ENCODE results near the gene SLC25A21.

GRCh38 chr14:36822685-36823084 is 349.7 kb downstream of the SLC25A21 start:
- TF ChIP-seq EP300 (IDR thresholded peaks at IDR 0.05) (no peak), CTCF (IDR thresholded peaks at IDR 0.05) (no peak), HEYL (CRISPR knock-in tag; IDR thresholded peaks at IDR 0.05) (no peak)
